ENCODE data around the gene FLOT2.

DNA sequence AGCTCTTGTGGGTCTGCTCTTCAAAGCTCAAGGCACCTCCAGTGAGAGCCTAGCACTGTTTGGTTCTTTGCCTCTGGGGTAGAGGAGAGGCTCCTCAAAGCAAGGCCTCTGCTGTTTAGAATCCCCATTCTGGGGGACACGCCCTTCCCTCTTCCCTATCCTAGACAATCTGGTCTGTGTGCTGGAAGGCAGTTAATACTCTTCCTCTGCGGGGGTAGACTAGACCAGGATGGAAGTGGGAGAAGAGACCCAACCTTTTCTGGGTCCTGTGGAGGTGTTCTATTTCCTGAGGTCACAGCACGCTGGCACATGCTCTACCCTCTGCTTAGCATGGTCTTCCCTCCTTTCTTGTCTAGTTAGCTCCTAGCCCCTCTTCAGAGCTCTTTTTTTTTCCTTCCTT lies 35.0 kb downstream of the FLOT2 start:
- TF ChIP-seq EZH2 (IDR thresholded peaks at IDR 0.05; ENCODE audit: low read depth) = no peak
- no peak for TF ChIP-seq CTCF (conservative IDR thresholded peaks at IDR 0.05)

Data from PC-9 (cell line).